Measurements from ENCODE around the gene COL24A1.

- TF ChIP-seq, protein P1, sequence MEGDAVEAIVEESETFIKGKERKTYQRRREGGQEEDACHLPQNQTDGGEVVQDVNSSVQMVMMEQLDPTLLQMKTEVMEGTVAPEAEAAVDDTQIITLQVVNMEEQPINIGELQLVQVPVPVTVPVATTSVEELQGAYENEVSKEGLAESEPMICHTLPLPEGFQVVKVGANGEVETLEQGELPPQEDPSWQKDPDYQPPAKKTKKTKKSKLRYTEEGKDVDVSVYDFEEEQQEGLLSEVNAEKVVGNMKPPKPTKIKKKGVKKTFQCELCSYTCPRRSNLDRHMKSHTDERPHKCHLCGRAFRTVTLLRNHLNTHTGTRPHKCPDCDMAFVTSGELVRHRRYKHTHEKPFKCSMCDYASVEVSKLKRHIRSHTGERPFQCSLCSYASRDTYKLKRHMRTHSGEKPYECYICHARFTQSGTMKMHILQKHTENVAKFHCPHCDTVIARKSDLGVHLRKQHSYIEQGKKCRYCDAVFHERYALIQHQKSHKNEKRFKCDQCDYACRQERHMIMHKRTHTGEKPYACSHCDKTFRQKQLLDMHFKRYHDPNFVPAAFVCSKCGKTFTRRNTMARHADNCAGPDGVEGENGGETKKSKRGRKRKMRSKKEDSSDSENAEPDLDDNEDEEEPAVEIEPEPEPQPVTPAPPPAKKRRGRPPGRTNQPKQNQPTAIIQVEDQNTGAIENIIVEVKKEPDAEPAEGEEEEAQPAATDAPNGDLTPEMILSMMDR (IDR thresholded peaks at IDR 0.05 in 8 of 11, conservative IDR thresholded peaks at IDR 0.05 in 3 of 11), result no peak
- TF ChIP-seq POLR2A (IDR thresholded peaks at IDR 0.05) (no peak), POLR2AphosphoS5 (IDR thresholded peaks at IDR 0.05) (no peak)
Measured at GRCh38 chr1:86183810-86184209, 27.2 kb upstream of the COL24A1 start.
